C4-2B (cell line): ENCODE measurements around the gene BMI1.

Experiments used
- H3K27ac ChIP-seq: fragments of 450-650 bp; 2 replicates; pipeline ENCODE4 v1.5.1; 2017
- ZFX ChIP-seq: fragments of 450-650 bp; IDR thresholded peaks from 2 replicates; pipeline ENCODE4 v1.6.1; 2017
- TF ChIP-seq, protein P1 (sequence below): fragments of 450-650 bp; conservative IDR thresholded peaks from 2 replicates; pipeline ENCODE4 v1.5.1; 2017; ENCODE audit warnings: mild to moderate bottlenecking

BMI1 gene

GRCh38 chr10:22315455-22316285 lies 5.2 kb upstream of the BMI1 start:
- no peak for TF ChIP-seq ZFX
- TF ChIP-seq, protein P1, sequence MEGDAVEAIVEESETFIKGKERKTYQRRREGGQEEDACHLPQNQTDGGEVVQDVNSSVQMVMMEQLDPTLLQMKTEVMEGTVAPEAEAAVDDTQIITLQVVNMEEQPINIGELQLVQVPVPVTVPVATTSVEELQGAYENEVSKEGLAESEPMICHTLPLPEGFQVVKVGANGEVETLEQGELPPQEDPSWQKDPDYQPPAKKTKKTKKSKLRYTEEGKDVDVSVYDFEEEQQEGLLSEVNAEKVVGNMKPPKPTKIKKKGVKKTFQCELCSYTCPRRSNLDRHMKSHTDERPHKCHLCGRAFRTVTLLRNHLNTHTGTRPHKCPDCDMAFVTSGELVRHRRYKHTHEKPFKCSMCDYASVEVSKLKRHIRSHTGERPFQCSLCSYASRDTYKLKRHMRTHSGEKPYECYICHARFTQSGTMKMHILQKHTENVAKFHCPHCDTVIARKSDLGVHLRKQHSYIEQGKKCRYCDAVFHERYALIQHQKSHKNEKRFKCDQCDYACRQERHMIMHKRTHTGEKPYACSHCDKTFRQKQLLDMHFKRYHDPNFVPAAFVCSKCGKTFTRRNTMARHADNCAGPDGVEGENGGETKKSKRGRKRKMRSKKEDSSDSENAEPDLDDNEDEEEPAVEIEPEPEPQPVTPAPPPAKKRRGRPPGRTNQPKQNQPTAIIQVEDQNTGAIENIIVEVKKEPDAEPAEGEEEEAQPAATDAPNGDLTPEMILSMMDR = no peak
- peak overlapping the region; percentile 92 for H3K27ac ChIP-seq

- peak within 1 kb of the TSS; percentile 92 for H3K27ac ChIP-seq
- TF ChIP-seq ZFX = 0 out of 2 replicates have a peak, but pooled peaks have one; percentile 37
- TF ChIP-seq, protein P1 = no peak
Observed at GRCh38 chr10:22316286-22317075, 4.4 kb upstream of the BMI1 start, which contains the start of gene COMMD3. COMMD3 (plus strand) TSS chr10:22316388; CDS start chr10:22316418, 30 bp downstream.

DNA sequence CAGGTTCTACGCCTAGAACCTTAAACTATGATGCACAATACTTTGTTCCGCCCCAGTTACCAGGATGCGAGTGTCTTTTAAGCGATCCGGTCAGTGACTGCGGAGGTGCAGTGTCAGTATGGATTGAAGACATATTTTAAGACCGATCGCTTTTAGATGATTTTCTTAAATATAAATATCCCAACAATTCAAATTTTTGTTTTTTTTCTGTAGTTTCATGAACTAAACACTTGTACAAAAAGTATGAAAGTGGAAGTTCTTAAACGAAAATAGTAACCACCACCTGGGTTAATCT lies 3.9 kb upstream of the BMI1 start:
- peak overlapping the region; percentile 92 for H3K27ac ChIP-seq
- TF ChIP-seq ZFX = no peak
- TF ChIP-seq, protein P1 = no peak

GRCh38 chr10:22317771-22318565 lies 2.9 kb upstream of the BMI1 start:
- H3K27ac ChIP-seq = no peak overlapping the region
- no peak for TF ChIP-seq ZFX
- TF ChIP-seq, protein P1 = no peak

GRCh38 chr10:22318772-22319171 lies 2.1 kb upstream of the BMI1 start:
- no peak overlapping the region for H3K27ac ChIP-seq
- TF ChIP-seq, protein P1 = no peak
- TF ChIP-seq ZFX = no peak

DNA sequence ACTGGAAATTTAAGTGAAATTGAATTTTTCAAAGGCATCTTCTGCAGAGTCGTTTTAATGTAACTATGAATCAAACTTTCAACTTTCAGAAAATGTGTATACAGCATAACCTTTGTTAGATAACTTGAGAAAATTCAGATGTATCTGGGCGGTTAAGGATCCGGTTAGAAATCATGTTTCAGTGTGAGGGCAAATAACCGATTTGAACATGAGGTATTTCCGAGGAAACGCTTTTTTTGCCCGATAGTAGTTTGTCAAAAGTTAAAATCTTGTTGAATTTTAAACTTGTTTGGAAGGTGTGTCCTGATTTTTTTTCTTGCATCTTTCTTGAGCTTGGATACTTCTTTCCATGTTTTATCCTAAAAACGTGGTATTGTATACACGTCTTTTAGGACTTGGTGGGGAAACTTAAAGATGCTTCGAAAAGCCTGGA lies 1.3 kb upstream of the BMI1 start:
- H3K27ac ChIP-seq = no peak overlapping the region
- TF ChIP-seq ZFX = no peak
- TF ChIP-seq, protein P1 = no peak
